Kidney (tissue), 14 donors: Measurements from ENCODE around the gene UNC13A. TPM values are rescaled to one million over a fixed set of nuclear protein-coding genes. Genes with fewer than 3 reads are reported as not detected.

Experiments used
- DNase-seq, 5 donors: peaks; one replicate each; pipeline ENCODE4 v3.0.0-alpha.2; 2013 to 2020
- FAIRE-seq: peaks from 2 replicates; lab custom pipeline; 2012; peaks lifted over from hg19 to GRCh38; lab: Jason Lieb, UNC
- H3K27ac ChIP-seq, 2 donors: one replicate each; pipeline ENCODE4 v1.7.0; 2013; ENCODE audit warnings: low read depth in 2 of 2, low read length in 2 of 2, inconsistent platforms in 1 of 2
- H3K27me3 ChIP-seq: one replicate; pipeline ENCODE4 v1.7.1; 2013; ENCODE audit warnings: low read length, inconsistent platforms; ENCODE audit not compliant: control insufficient read depth, insufficient read depth
- H3K36me3 ChIP-seq, 3 donors: one replicate each; pipeline versions ENCODE4 v1.7.0 to v1.7.1; 2013; ENCODE audit warnings: low read length in 3 of 3, control low read depth in 1 of 3, inconsistent platforms in 1 of 3; ENCODE audit not compliant: insufficient read depth in 3 of 3, control insufficient read depth in 2 of 3
- H3K4me1 ChIP-seq, 3 donors: one replicate each; pipeline versions ENCODE4 v1.7.0 to v1.7.1; 2013; ENCODE audit warnings: low read length in 3 of 3, inconsistent platforms in 1 of 3, low read depth in 1 of 3; ENCODE audit not compliant: control insufficient read depth in 2 of 3, insufficient read depth in 2 of 3
- H3K4me3 ChIP-seq, 3 donors: one replicate each; pipeline versions ENCODE4 v1.7.0 to v1.8.1; 2013; ENCODE audit warnings: low read length in 3 of 3, control low read depth in 1 of 3, inconsistent platforms in 1 of 3
- H3K9ac ChIP-seq, 3 donors: one replicate each; pipeline versions ENCODE4 v1.7.0 to v1.7.1; 2013; ENCODE audit warnings: low read length in 3 of 3, control low read depth in 1 of 3, inconsistent platforms in 1 of 3
- H3K9me3 ChIP-seq, 3 donors: one replicate each; pipeline versions ENCODE4 v1.7.0 to v1.7.1; 2013; ENCODE audit warnings: low read length in 3 of 3, control low read depth in 1 of 3, inconsistent platforms in 1 of 3; ENCODE audit not compliant: control insufficient read depth in 2 of 3, insufficient read depth in 1 of 3
- CTCF ChIP-seq: IDR thresholded peaks from 3 replicates; pipeline ENCODE4 v1.5.1; 2012; ENCODE audit warnings: mild to moderate bottlenecking, moderate library complexity, borderline replicate concordance; ENCODE audit not compliant: insufficient read depth; ENCODE audit errors: extremely low read depth
- intact Hi-C: fragments of 100-400 bp; cut with DNase I; formaldehyde crosslinking; loops from one replicate; pipeline ENCODE4 v1.11.1; 2022
- polyA plus RNA-seq: library from polyadenylated mRNA; stranded (reverse); fragments of 350-450 nt; fragmentation: Illumina TruSeq; extraction: RNeasy Lipid Tissue Mini Kit (QIAGEN cat#74804); gene quantifications from one replicate; pipeline ENCODE4 v1.2.3, GENCODE V29; 2014; ENCODE audit warnings: low read depth, low replicate concordance; ENCODE audit not compliant: insufficient read depth
- total RNA-seq: library from RNA; stranded (reverse); fragmentation: NEBNext Ultra II Directional; extraction: Animal tissue kit (Norgen Biotek cat#: 25700); gene quantifications from one replicate; pipeline ENCODE4 v1.2.1, GENCODE V29; 2021
- donor health status: control.
- donor health status: control.
- donor health status: control.
- donor health status: control.
- donor health status: control.
- donor health status: DM: yes; HTN: yes; CAD: no.
- donor health status: Normal renal cell carcinoma (clear cell type).

Gene UNC13A
- total and polyA plus RNA-seq, 2 donors from 2014 or later, result 0.06 to 2.2 TPM

- H3K27ac ChIP-seq, result no peak overlapping the region
- no peaks in the 10 kb centered on the region for H3K4me1 ChIP-seq
- no peak for TF ChIP-seq CTCF
- H3K36me3 ChIP-seq, result no peaks in the 10 kb centered on the region
- no peak overlapping the region for H3K9ac ChIP-seq
- intact Hi-C loops, result no loop called here
- no peak overlapping the region for H3K4me3 ChIP-seq
- H3K27me3 ChIP-seq, result no peaks in the 10 kb centered on the region
- FAIRE-seq (no peak), DNase-seq (peak in 1 of 5 donors; percentile 51)
- H3K9me3 ChIP-seq, result no peaks in the 10 kb centered on the region
Observed at GRCh38 chr19:17655751-17656472, 32.2 kb downstream of the UNC13A start.

- Histone ChIP-seq H3K36me3 (no peaks in the 10 kb centered on the region), H3K27me3 (no peaks in the 10 kb centered on the region), H3K9ac (no peak overlapping the region), H3K4me1 (no peaks in the 10 kb centered on the region), H3K4me3 (no peak overlapping the region), H3K27ac (no peak overlapping the region), H3K9me3 (no peaks in the 10 kb centered on the region)
- DNase-seq, result peak in 1 of 5 donors; percentile 50
- no peak for TF ChIP-seq CTCF
- intact Hi-C loops, result no loop called here
- no peak for FAIRE-seq
Observed at GRCh38 chr19:17654993-17655392, 33.2 kb downstream of the UNC13A start.

GRCh38 chr19:17652627-17653026 lies 35.5 kb downstream of the UNC13A start:
- no peak for FAIRE-seq
- Histone ChIP-seq H3K36me3 (no peaks in the 10 kb centered on the region), H3K9ac (no peak overlapping the region), H3K4me1 (no peaks in the 10 kb centered on the region), H3K27me3 (no peaks in the 10 kb centered on the region), H3K9me3 (no peaks in the 10 kb centered on the region), H3K4me3 (no peak overlapping the region), H3K27ac (no peak overlapping the region)
- intact Hi-C loops, result no loop called here
- DNase-seq, result no peak
- no peak for TF ChIP-seq CTCF
